HL-60 (cell line): ENCODE results near the gene PTPRN2.

Experiments
- GABPA ChIP-seq: IDR thresholded peaks from 2 replicates; pipeline ENCODE4 v1.6.1; 2012; ENCODE audit warnings: low read depth
- POLR2AphosphoS5 ChIP-seq: IDR thresholded peaks from 2 replicates; pipeline ENCODE4 v1.6.1; 2012; ENCODE audit warnings: low read depth
- SPI1 ChIP-seq: IDR thresholded peaks from 2 replicates; pipeline ENCODE4 v1.6.1; 2012; ENCODE audit warnings: low read depth, mild to moderate bottlenecking, borderline replicate concordance
- TF ChIP-seq, protein P1 (sequence below): IDR thresholded peaks from one replicate; pipeline ENCODE4 v1.5.1; 2011; ENCODE audit warnings: low read length, control low read depth, inconsistent platforms; ENCODE audit not compliant: insufficient read depth
- TF ChIP-seq, protein P2 (sequence below): IDR thresholded peaks from 2 replicates; pipeline ENCODE4 v1.6.1; 2012; ENCODE audit warnings: low read depth; ENCODE audit not compliant: insufficient replicate concordance

DNA sequence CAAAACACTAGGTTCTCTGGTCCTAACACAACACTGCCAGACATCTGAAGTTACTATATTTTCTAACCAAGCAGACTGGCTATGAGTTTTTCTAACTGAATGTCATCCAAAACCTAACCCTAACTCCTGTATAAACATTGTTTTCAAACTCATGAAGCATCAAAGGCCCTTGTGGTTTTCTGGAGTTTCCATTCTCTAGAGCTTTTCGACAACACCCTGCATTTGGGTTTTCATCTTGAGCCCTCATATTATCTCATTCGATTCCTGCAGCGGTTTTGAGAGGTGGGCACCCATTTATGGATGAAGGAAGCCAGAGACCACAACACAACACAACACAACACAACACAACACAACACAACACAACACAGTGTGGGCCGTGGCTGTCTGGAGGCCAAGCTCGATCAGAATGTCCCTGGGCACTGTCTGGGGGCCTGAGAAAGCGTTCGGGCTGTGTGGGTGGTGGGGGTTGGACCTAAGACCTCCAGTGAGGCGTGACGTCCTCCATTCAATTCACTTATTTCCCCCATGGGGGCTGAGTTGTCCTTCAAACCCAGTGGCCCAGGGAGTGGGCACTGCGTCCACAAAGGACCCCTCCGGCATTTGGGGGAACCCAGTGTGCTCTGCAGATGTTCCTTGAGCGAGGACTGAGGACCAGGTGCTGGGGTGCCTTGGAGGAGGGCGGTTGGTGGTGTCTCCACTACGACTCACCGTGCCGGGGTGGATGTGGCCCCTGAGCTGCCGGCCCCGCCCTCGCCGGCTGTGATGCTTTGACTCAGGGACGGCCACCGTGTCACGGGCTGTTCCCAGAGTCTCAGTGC is 760.4 kb downstream of the PTPRN2 start:
- TF ChIP-seq, protein P1, sequence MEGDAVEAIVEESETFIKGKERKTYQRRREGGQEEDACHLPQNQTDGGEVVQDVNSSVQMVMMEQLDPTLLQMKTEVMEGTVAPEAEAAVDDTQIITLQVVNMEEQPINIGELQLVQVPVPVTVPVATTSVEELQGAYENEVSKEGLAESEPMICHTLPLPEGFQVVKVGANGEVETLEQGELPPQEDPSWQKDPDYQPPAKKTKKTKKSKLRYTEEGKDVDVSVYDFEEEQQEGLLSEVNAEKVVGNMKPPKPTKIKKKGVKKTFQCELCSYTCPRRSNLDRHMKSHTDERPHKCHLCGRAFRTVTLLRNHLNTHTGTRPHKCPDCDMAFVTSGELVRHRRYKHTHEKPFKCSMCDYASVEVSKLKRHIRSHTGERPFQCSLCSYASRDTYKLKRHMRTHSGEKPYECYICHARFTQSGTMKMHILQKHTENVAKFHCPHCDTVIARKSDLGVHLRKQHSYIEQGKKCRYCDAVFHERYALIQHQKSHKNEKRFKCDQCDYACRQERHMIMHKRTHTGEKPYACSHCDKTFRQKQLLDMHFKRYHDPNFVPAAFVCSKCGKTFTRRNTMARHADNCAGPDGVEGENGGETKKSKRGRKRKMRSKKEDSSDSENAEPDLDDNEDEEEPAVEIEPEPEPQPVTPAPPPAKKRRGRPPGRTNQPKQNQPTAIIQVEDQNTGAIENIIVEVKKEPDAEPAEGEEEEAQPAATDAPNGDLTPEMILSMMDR = no peak
- TF ChIP-seq POLR2AphosphoS5 = no peak
- no peak for TF ChIP-seq SPI1
- TF ChIP-seq, protein P2, sequence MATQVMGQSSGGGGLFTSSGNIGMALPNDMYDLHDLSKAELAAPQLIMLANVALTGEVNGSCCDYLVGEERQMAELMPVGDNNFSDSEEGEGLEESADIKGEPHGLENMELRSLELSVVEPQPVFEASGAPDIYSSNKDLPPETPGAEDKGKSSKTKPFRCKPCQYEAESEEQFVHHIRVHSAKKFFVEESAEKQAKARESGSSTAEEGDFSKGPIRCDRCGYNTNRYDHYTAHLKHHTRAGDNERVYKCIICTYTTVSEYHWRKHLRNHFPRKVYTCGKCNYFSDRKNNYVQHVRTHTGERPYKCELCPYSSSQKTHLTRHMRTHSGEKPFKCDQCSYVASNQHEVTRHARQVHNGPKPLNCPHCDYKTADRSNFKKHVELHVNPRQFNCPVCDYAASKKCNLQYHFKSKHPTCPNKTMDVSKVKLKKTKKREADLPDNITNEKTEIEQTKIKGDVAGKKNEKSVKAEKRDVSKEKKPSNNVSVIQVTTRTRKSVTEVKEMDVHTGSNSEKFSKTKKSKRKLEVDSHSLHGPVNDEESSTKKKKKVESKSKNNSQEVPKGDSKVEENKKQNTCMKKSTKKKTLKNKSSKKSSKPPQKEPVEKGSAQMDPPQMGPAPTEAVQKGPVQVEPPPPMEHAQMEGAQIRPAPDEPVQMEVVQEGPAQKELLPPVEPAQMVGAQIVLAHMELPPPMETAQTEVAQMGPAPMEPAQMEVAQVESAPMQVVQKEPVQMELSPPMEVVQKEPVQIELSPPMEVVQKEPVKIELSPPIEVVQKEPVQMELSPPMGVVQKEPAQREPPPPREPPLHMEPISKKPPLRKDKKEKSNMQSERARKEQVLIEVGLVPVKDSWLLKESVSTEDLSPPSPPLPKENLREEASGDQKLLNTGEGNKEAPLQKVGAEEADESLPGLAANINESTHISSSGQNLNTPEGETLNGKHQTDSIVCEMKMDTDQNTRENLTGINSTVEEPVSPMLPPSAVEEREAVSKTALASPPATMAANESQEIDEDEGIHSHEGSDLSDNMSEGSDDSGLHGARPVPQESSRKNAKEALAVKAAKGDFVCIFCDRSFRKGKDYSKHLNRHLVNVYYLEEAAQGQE = no peak
- no peak for TF ChIP-seq GABPA
